ENCODE data around the gene TECR. TPM values are rescaled to one million over a fixed set of nuclear protein-coding genes. Genes with fewer than 3 reads are reported as not detected.

The TECR gene
- total RNA-seq, 6 donors from 2014 or later = 54.0 to 124 (median 80.6) TPM

- Histone ChIP-seq H3K27me3 (no peaks in the 10 kb centered on the region), H3K9me3 (no peaks in the 10 kb centered on the region), H3K36me3 (peaks cover 2 to 15% (median 7%) of the 10 kb centered on the region in 4 donors), H3K4me1 (peaks cover 13 to 42% (median 19%) of the 10 kb centered on the region in 4 donors), H3K27ac (peak overlapping the region in 1 of 4 donors; percentile 41), H3K4me3 (no peak overlapping the region)
- 67 to 73% methylated on average over 14 to 25 of the region's 28 CpGs for WGBS, 2 donors
- ATAC-seq (ENCODE audit: low FRiP score in 2 of 2) (no peak), DNase-seq (peak in 1 of 2 donors; percentile 62)
- no peak for TF ChIP-seq EP300 (IDR thresholded peaks at IDR 0.05)
Observed at GRCh38 chr19:14559916-14560775, 30.8 kb downstream of the TECR start.

GRCh38 chr19:14560776-14561108 lies 31.3 kb downstream of the TECR start:
- 77% methylated on average over 4 of the region's 6 CpGs; no CpG with 5 or more reads in 1 of the 2 donors for WGBS, 2 donors
- ATAC-seq (ENCODE audit: low FRiP score in 2 of 2) = no peak
- DNase-seq = no peak
- no peak for TF ChIP-seq EP300 (IDR thresholded peaks at IDR 0.05)
- no peak for TF ChIP-seq POLR2A (IDR thresholded peaks at IDR 0.05)
- no peak for TF ChIP-seq CTCF (IDR thresholded peaks at IDR 0.05)
- TF ChIP-seq POLR2AphosphoS5 (IDR thresholded peaks at IDR 0.05) = no peak
- Histone ChIP-seq H3K4me3 (no peak overlapping the region), H3K27ac (peak overlapping the region in 1 of 4 donors; percentile 41), H3K4me1 (peaks cover 13 to 42% (median 19%) of the 10 kb centered on the region in 4 donors), H3K27me3 (no peaks in the 10 kb centered on the region), H3K9me3 (no peaks in the 10 kb centered on the region), H3K36me3 (peaks cover 2 to 21% (median 10%) of the 10 kb centered on the region in 4 donors)

- no peak for TF ChIP-seq POLR2A (IDR thresholded peaks at IDR 0.05)
- TF ChIP-seq POLR2AphosphoS5 (IDR thresholded peaks at IDR 0.05) = no peak
- no peak for TF ChIP-seq EP300 (IDR thresholded peaks at IDR 0.05)
- TF ChIP-seq CTCF (IDR thresholded peaks at IDR 0.05) = no peak
- H3K36me3 ChIP-seq = peaks cover 5 to 26% (median 15%) of the 10 kb centered on the region in 4 donors
- H3K27ac ChIP-seq = peak overlapping the region in 2 of 4 donors; percentile 21 to 41
- no peaks in the 10 kb centered on the region for H3K9me3 ChIP-seq
- DNase-seq (peak in 1 of 2 donors; percentile 47), ATAC-seq (ENCODE audit: low FRiP score in 2 of 2) (no peak)
- peaks cover 13 to 39% (median 19%) of the 10 kb centered on the region in 4 donors for H3K4me1 ChIP-seq
- WGBS, 2 donors = 89 to 100% methylated on average over 1 to 7 of the region's 8 CpGs
- H3K4me3 ChIP-seq = no peak overlapping the region
- H3K27me3 ChIP-seq = no peaks in the 10 kb centered on the region
Observed at GRCh38 chr19:14561249-14561648, 31.9 kb downstream of the TECR start.

- peak overlapping the region; percentile 21 to 69 (median 41) for H3K27ac ChIP-seq
- no peak for ATAC-seq (ENCODE audit: low FRiP score in 2 of 2)
- no peak overlapping the region for H3K4me3 ChIP-seq
- TF ChIP-seq EP300 (IDR thresholded peaks at IDR 0.05) (no peak), POLR2AphosphoS5 (IDR thresholded peaks at IDR 0.05) (no peak), POLR2A (IDR thresholded peaks at IDR 0.05) (no peak), CTCF (IDR thresholded peaks at IDR 0.05) (no peak)
- H3K4me1 ChIP-seq = peaks cover 7 to 33% (median 12%) of the 10 kb centered on the region in 4 donors
- no peaks in the 10 kb centered on the region for H3K27me3 ChIP-seq
- WGBS, 2 donors = 61 to 74% methylated on average over 13 to 15 of the region's 22 CpGs
- H3K36me3 ChIP-seq = peaks cover 5 to 33% (median 16%) of the 10 kb centered on the region in 4 donors
- no peaks in the 10 kb centered on the region for H3K9me3 ChIP-seq
- DNase-seq = peak in 1 of 2 donors; percentile 74
Observed at GRCh38 chr19:14561847-14562351, 32.5 kb downstream of the TECR start.
